Neuronal stem cell (in vitro differentiated cells): ENCODE data around the gene ETFB.

Experiments used
- DNase-seq: peaks from one replicate; pipeline ENCODE4 v3.0.0-alpha.2; 2013; ENCODE audit warnings: low spot score
- H2AFZ ChIP-seq: one replicate; pipeline ENCODE4 v1.6.1; 2013; ENCODE audit warnings: mild to moderate bottlenecking, low read length, inconsistent platforms
- H2AK5ac ChIP-seq: 2 replicates; pipeline ENCODE4 v1.6.1; 2013; ENCODE audit warnings: low read depth, mild to moderate bottlenecking, inconsistent platforms, low read length, moderate library complexity, mixed read lengths
- H2BK120ac ChIP-seq: 2 replicates; pipeline ENCODE4 v1.6.1; 2013; ENCODE audit warnings: low read depth, mild to moderate bottlenecking, inconsistent platforms, low read length, moderate library complexity, mixed read lengths
- H2BK12ac ChIP-seq: one replicate; pipeline ENCODE4 v1.6.1; 2013; ENCODE audit warnings: low read length, inconsistent platforms
- H2BK15ac ChIP-seq: 2 replicates; pipeline ENCODE4 v1.6.1; 2013; ENCODE audit warnings: mild to moderate bottlenecking, low read length, inconsistent platforms, mixed read lengths
- H2BK5ac ChIP-seq: one replicate; pipeline ENCODE4 v1.6.1; 2013; ENCODE audit warnings: inconsistent platforms, mild to moderate bottlenecking, low read length, moderate library complexity
- H3K14ac ChIP-seq: one replicate; pipeline ENCODE4 v1.6.1; 2013; ENCODE audit warnings: low read length, inconsistent platforms
- H3K18ac ChIP-seq: 2 replicates; pipeline ENCODE4 v1.6.1; 2013; ENCODE audit warnings: low read length, inconsistent platforms
- H3K23ac ChIP-seq: 2 replicates; pipeline ENCODE4 v1.6.1; 2013; ENCODE audit warnings: low read depth, mild to moderate bottlenecking, mixed read lengths, low read length, inconsistent platforms; ENCODE audit not compliant: poor library complexity
- H3K27ac ChIP-seq: replicated peaks from 3 replicates; pipeline ENCODE4 v1.5.1; 2013; ENCODE audit warnings: low read length, inconsistent platforms
- H3K27me3 ChIP-seq, 3 experiments: 2 replicates each; pipeline ENCODE4 v1.6.1; 2013; ENCODE audit warnings: low read length in 3 of 3, mild to moderate bottlenecking in 2 of 3, inconsistent platforms in 1 of 3, low read depth in 1 of 3, mixed read lengths in 1 of 3, moderate library complexity in 1 of 3; ENCODE audit not compliant: control insufficient read depth in 3 of 3, insufficient read depth in 3 of 3
- H3K36me3 ChIP-seq, 2 donors: replicated peaks in 1 of 2; 2 replicates each; pipeline ENCODE4 v1.6.1; 2013; ENCODE audit warnings: low read length in 2 of 2; ENCODE audit not compliant: control insufficient read depth in 2 of 2, insufficient read depth in 2 of 2
- H3K4ac ChIP-seq: 2 replicates; pipeline ENCODE4 v1.6.1; 2013; ENCODE audit warnings: inconsistent platforms, mild to moderate bottlenecking, low read length, moderate library complexity
- H3K4me1 ChIP-seq, 2 donors: 1 replicate in 1 of 2; 2 replicates in 1 of 2; pipeline ENCODE4 v1.6.1; 2013; ENCODE audit warnings: low read length in 2 of 2, low read depth in 1 of 2; ENCODE audit not compliant: control insufficient read depth in 2 of 2, insufficient read depth in 1 of 2
- H3K4me2 ChIP-seq: one replicate; pipeline ENCODE4 v1.6.1; 2013; ENCODE audit warnings: mild to moderate bottlenecking, low read length, inconsistent platforms; ENCODE audit not compliant: insufficient read depth, poor library complexity, severe bottlenecking
- H3K4me3 ChIP-seq, 2 donors: 2 replicates each; pipeline ENCODE4 v1.5.1; 2013; ENCODE audit warnings: low read length in 2 of 2, mild to moderate bottlenecking in 2 of 2, inconsistent platforms in 1 of 2, moderate library complexity in 1 of 2
- H3K79me1 ChIP-seq: one replicate; pipeline ENCODE4 v1.6.1; 2013; ENCODE audit warnings: low read depth, mild to moderate bottlenecking, inconsistent platforms, low read length, moderate library complexity
- H3K9ac ChIP-seq: one replicate; pipeline ENCODE4 v1.6.1; 2013; ENCODE audit warnings: mild to moderate bottlenecking, low read depth, low read length, inconsistent platforms; ENCODE audit not compliant: poor library complexity
- H3K9me3 ChIP-seq, 2 donors: replicated peaks in 1 of 2; 2 replicates each; pipeline versions ENCODE3 to v1.6.1; 2013; ENCODE audit warnings: low read length in 2 of 2, mild to moderate bottlenecking in 2 of 2, inconsistent platforms in 1 of 2, low read depth in 1 of 2, mixed read lengths in 1 of 2, moderate library complexity in 1 of 2; ENCODE audit not compliant: control insufficient read depth in 2 of 2, insufficient read depth in 1 of 2
- H4K8ac ChIP-seq: one replicate; pipeline ENCODE4 v1.6.1; 2013; ENCODE audit warnings: low read depth, mild to moderate bottlenecking, inconsistent platforms, low read length, moderate library complexity
- H4K91ac ChIP-seq: one replicate; pipeline ENCODE4 v1.6.1; 2013; ENCODE audit warnings: low read length, low read depth, mild to moderate bottlenecking, inconsistent platforms; ENCODE audit not compliant: poor library complexity
- WGBS, 2 donors: extraction: QIAGEN DNeasy Blood & Tissue Kit; methylation state at CpG; one replicate each; pipeline ENCODE4 v1.1.7; 2013; ENCODE audit warnings: missing lambda C conversion rate in 2 of 2, mixed read lengths in 1 of 2; ENCODE audit not compliant: insufficient read length in 2 of 2, insufficient replicate concordance in 1 of 2; ENCODE audit errors: extremely low coverage in 2 of 2; 5-methylcytosine and 5-hydroxymethylcytosine counted together

The ETFB gene

GRCh38 chr19:51361239-51361638, 4.9 kb downstream of the ETFB start:
- no peak overlapping the region for H2AK5ac ChIP-seq
- no peak overlapping the region for H3K9ac ChIP-seq
- no peak overlapping the region for H3K27ac ChIP-seq
- no peaks in the 10 kb centered on the region for H3K79me1 ChIP-seq
- DNase-seq: no peak
- no peaks in the 10 kb centered on the region for H3K27me3 ChIP-seq
- H3K36me3 ChIP-seq: no peaks in the 10 kb centered on the region
- no peak overlapping the region for H3K4me2 ChIP-seq
- WGBS, 2 donors: no CpG with 5 or more reads among the region's 13 CpGs
- H2BK5ac ChIP-seq: no peak overlapping the region
- no peak overlapping the region for H2BK120ac ChIP-seq
- no peak overlapping the region for H4K8ac ChIP-seq
- peak overlapping the region; percentile 91 for H3K18ac ChIP-seq
- H2BK12ac ChIP-seq: no peak overlapping the region
- no peak overlapping the region for H4K91ac ChIP-seq
- no peak overlapping the region for H3K4me3 ChIP-seq
- no peak overlapping the region for H3K23ac ChIP-seq
- H2BK15ac ChIP-seq: peak overlapping the region; percentile 79
- H3K9me3 ChIP-seq: no peaks in the 10 kb centered on the region
- peaks cover 6 to 8% of the 10 kb centered on the region in 2 donors for H3K4me1 ChIP-seq
- H3K14ac ChIP-seq: peak overlapping the region; percentile 56
- H2AFZ ChIP-seq: no peak overlapping the region
- H3K4ac ChIP-seq: no peak overlapping the region

DNA sequence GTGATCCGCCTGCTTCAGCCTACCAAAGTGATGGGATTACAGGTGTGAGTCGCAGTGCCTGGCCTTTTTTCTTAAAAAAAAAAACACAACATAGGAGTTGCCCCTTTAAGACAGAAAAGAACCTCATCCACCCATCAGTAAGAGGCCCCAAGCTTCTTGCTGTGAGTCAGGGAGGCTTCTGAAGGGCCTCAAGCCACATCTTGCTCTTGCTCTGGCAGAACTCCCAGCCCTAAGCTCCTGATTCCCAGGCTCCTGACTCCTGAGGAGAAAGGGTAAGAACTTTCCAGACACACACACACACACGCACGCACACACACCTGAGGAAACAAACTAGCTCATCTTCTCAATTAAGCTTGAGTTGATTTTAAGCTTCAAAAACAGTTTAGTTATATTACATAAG, 6.9 kb downstream of the ETFB start:
- H3K27ac ChIP-seq: no peak overlapping the region
- no peak overlapping the region for H4K91ac ChIP-seq
- H2BK15ac ChIP-seq: no peak overlapping the region
- no peak overlapping the region for H3K18ac ChIP-seq
- H3K23ac ChIP-seq: no peak overlapping the region
- H3K14ac ChIP-seq: no peak overlapping the region
- no peaks in the 10 kb centered on the region for H3K9me3 ChIP-seq
- no peaks in the 10 kb centered on the region for H3K36me3 ChIP-seq
- H3K4me1 ChIP-seq: peaks cover 4% of the 10 kb centered on the region in 2 donors
- no peak overlapping the region for H3K4me2 ChIP-seq
- H2BK12ac ChIP-seq: no peak overlapping the region
- H3K9ac ChIP-seq: no peak overlapping the region
- H2BK120ac ChIP-seq: no peak overlapping the region
- no CpG with 5 or more reads among the region's 4 CpGs for WGBS, 2 donors
- no peak overlapping the region for H3K4me3 ChIP-seq
- H3K27me3 ChIP-seq: no peaks in the 10 kb centered on the region
- H3K4ac ChIP-seq: no peak overlapping the region
- no peak overlapping the region for H2BK5ac ChIP-seq
- no peak for DNase-seq
- H4K8ac ChIP-seq: no peak overlapping the region
- H3K79me1 ChIP-seq: no peaks in the 10 kb centered on the region
- H2AK5ac ChIP-seq: no peak overlapping the region
- no peak overlapping the region for H2AFZ ChIP-seq

DNA sequence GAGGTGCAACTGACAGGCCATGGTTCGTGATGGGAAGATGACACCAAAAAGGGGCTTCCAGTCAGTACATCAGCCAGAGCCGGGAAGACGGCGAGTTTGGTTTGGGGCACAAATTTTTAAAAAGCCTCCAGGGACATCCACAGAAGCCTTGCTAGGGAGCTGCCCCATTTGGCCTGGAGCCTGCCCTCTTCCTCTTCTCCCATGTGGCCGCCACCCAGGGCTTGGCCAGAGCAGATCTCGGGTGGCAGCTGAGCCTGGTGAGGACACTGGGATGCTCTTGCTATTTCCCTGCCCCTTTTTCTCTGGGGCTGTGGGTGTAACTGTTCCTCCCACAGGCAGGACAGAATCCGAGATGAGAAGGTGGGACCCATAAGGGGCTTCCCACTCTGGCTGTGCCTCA, 8.2 kb downstream of the ETFB start:
- Histone ChIP-seq H3K4me2 (no peak overlapping the region), H2BK5ac (peak overlapping the region; percentile 4), H3K27ac (no peak overlapping the region), H3K27me3 (no peaks in the 10 kb centered on the region), H4K8ac (no peak overlapping the region), H3K36me3 (no peaks in the 10 kb centered on the region), H3K18ac (no peak overlapping the region), H4K91ac (no peak overlapping the region), H3K14ac (no peak overlapping the region), H2AFZ (no peak overlapping the region), H3K4me3 (no peak overlapping the region), H3K23ac (no peak overlapping the region), H2BK12ac (no peak overlapping the region), H3K79me1 (no peaks in the 10 kb centered on the region), H3K4me1 (peaks cover 9% of the 10 kb centered on the region in 2 donors), H2AK5ac (no peak overlapping the region), H2BK120ac (no peak overlapping the region), H3K9me3 (no peaks in the 10 kb centered on the region), H3K9ac (no peak overlapping the region), H2BK15ac (no peak overlapping the region), H3K4ac (no peak overlapping the region)
- DNase-seq: no peak
- WGBS, 2 donors: no CpG with 5 or more reads among the region's 7 CpGs

GRCh38 chr19:51356159-51356801, 9.9 kb downstream of the ETFB start:
- no peak for DNase-seq
- no peak overlapping the region for H3K9ac ChIP-seq
- H2BK15ac ChIP-seq: no peak overlapping the region
- H4K8ac ChIP-seq: no peak overlapping the region
- no peak overlapping the region for H4K91ac ChIP-seq
- H3K4ac ChIP-seq: no peak overlapping the region
- no peak overlapping the region for H3K23ac ChIP-seq
- H2BK12ac ChIP-seq: no peak overlapping the region
- peak overlapping the region; percentile 16 for H2AK5ac ChIP-seq
- no peak overlapping the region for H3K14ac ChIP-seq
- no CpG with 5 or more reads among the region's 10 CpGs for WGBS, 2 donors
- H3K4me1 ChIP-seq: peaks cover 9% of the 10 kb centered on the region in 2 donors
- H2BK5ac ChIP-seq: no peak overlapping the region
- H3K27ac ChIP-seq: no peak overlapping the region
- H3K18ac ChIP-seq: no peak overlapping the region
- H3K79me1 ChIP-seq: no peaks in the 10 kb centered on the region
- no peaks in the 10 kb centered on the region for H3K9me3 ChIP-seq
- H3K36me3 ChIP-seq: no peaks in the 10 kb centered on the region
- no peaks in the 10 kb centered on the region for H3K27me3 ChIP-seq
- H3K4me3 ChIP-seq: no peak overlapping the region
- H2BK120ac ChIP-seq: no peak overlapping the region
- H2AFZ ChIP-seq: no peak overlapping the region
- H3K4me2 ChIP-seq: no peak overlapping the region
